Fibroblast of peridontal ligament (primary cell): ENCODE measurements around the gene ATXN1.

Source experiments
- DNase-seq: peaks from one replicate; pipeline ENCODE4 v3.0.0-alpha.2; 2010; ENCODE audit errors: extremely low read depth

The ATXN1 gene

DNA sequence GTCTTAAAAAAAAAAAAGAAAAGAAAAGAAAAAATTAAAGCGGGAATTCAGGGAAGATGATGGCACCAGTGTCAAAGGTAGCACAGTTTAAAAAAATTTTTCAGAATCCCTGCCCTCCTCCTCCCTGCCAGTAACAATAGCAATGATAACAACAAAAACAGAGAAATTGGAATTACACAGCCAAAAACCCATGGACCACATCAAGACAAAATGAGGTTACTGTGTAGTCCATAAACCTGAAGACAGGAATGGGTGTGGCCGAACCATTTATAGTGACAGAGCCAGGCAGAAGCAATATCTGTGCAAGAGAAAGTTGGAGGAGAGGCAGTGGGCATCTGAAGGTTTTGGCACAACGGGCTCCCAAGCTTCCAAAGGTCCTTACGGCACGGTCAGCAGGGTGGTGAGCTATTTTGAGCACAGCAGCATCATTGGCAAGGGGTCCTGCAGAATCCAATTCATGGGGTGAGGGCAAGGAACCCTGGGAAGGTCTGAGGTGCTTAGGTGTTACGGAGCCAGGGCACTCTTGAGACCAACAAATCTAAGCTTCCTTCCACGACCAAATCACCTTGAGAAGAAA is 320.5 kb downstream of the ATXN1 start:
- no peak for DNase-seq

DNA sequence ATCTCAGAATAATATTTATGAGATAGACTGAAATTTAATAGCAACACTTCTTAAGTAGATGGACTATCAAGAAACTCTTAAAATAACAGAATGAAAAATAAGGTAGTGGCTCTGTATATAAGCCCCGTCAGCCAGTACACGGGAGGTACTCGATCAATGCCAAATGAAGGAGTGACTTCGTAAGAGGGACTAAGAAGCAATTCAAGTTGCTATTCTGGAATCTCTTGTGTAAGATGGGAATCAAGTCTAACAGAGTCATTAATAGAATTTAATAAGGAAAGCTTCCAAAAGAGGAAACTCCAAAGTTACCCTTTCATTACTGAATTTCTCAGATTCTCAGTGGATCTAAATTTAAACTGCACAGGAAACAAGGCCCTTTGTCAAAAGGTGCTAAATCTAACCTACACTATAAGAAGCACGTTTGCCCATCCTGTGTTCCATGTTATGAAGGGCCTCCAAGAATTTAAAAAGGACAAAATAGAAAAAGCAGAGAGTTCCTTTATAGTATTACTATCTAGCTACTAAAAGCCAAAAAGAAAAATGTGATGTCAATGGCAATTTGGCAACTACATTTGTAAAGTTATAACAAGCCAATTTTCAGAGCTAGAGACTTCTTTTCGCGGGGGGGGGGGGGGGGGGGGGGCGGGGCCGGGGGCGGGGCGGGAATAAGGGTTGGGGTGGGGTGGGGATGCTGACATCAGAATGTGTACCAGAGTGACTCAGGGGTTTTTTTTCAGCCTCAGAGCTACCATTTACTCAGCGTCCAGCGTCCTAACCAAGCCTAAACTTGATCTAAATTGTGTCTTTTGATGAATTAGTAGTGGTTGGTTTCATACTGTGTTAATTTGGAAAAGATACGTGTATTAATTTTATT is 322.3 kb downstream of the ATXN1 start:
- DNase-seq: peak; percentile 73

DNA sequence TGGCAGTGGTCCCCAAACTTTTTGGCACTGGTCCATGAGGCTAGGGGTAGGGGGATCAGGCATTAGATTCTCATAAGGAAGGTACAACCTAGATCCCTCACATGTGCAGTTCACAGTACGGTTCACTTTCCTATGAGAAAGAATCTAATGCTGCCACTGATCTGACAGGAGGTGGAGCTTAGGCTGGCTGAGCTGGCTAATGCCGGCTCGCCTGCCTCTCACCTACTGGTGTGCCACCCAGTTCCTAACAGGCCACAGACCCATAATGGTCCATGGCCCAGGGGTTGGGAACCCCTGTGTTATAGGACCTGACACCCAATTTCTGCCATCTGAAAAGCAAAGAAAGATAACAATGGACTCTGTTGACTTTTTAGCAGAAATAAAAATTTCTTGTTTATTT is 323.3 kb downstream of the ATXN1 start:
- no peak for DNase-seq

DNA sequence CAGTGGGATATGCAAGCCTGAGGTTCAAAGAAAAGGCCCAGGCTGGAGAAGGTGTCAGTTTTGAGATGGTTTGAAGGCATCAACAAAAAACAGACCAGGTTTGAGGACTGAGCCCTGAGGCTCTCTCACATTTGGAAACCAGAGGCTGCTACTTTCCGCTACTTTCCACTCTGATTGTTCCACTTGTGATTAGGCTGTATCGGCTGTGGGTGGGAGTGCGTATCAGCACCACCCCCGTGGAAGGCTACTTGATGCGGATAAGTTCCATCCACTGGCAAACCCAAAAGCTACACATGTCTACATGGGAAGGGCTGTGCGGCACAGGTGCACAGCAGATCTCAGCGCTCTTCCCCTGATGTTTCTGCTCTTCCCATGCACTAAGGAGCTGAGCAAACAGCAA is 324.2 kb downstream of the ATXN1 start:
- no peak for DNase-seq

DNA sequence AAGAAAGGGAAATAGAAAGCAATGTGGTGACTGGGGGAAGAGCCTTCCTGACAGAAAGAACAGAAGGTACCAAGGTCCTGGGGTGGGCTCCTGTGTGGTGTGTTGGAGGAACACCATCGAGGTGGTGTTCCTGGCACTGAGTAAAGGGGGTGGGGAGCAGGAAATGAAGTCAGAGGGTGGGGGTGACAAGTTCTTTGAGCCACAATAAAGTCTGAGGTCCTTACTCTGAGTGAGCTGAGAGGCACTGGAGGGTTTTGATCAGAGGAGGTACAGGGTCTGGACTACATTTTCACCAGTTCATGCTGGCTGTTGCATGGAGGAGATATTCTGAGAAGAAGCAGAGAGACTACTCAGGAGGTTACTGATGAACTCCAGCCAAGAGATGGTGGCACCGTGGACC is 324.7 kb downstream of the ATXN1 start:
- no peak for DNase-seq

DNA sequence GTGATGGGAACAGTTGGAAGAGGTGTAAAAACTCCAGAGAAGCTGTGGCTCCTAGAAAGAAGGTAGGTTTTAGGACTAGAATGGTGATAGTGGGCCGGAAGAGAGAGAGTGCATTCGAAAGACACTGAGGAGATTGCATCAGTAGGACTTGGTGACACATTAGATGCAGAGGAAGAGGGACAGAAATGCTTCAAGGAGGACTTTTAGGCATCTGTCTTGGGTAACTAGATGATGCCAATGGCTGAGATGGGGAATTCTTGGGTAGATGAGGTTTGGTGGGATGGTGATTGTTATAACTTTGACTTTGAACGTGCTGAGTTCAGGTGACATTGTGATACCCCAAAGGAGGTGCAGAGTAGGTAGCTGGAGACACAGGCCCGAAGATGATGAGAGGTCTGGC is 326.4 kb downstream of the ATXN1 start:
- DNase-seq: no peak

DNA sequence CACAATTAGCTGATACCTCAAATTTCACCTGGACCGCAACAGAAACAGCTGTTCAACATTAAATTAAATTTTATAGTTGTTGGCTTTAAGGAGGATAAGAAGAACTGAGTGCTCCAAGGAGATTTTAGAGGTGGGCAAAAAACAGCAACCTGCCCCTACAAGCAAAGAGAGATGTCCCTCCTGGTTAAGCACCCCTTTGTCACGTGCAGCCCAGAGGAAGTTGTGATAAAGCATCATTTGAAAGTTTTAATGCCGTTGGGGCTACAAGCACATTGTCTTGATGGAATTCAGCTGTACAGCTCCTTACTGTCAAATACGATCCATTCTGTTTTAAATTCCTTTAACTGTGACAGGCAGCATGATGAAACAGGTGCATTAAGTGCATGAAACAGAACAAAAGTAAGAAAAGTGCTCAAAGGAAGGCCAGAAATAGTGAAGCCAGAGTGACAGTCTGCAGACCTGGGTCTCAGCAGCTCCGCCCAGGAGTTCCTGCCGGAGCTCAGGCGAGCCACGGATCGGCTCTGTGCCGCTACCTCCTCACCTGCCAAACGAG is 327.8 kb downstream of the ATXN1 start:
- DNase-seq: no peak

DNA sequence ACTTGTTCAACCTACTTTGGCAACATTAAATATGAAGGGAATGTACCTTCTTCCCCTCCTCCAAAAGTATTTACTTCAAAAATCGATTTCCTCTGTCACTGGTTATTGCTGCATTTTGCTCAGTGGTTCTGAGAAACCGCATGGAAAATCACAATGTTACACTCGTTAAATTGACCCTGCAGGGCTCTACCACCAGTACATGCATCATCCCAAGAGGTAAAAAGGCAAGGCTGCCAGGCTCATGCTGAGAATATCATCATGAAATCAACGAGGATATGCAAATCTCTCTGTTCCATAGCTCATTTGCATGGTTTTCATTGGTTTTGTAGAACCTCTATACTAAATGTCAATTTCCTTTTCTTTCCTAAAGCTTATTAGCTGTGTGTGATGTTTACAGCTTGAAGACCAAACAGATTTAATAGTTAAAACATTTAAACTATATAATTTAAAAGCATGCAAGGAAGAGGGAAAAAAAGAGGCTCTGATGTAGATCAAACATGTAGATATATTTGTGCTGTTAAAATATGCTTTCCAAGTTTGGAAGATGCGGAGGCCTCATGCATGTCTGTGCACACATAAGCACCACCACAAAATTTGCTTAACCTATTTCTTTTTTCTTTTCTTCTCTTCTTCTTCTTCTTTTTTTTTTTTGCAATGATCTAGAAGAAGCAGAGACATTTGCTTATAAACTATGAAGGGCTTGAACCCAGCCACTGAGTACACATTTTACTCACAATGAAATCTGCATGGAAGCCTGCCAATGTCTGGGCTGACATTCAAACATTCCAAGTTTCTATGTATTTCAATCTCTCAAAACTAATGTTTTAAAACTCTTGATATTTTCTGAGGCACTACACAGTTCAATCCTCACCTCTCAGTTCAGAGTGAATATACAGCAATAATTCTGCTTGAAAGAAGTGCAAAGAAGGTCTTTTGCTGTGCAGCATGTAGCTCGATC is 328.9 kb downstream of the ATXN1 start:
- DNase-seq: peak; percentile 94

DNA sequence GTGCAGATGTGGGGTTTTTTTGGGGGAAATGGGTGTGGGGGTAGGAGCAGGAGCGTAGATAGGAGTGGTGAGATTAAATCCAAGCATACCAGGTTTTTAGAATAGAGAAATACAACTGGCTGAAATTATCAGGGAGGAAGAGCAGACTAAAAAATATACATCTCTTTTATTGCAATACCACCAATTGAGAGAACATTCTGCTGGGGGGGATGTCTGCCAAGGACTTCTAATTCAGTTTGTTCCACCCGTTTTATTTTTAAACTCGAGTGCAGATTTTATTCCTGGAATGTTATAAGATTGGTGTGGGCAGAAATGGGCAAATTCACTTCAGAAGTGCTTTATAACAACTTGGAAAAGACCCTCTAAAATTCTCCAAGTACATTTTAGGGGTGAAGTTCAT is 330.2 kb downstream of the ATXN1 start:
- DNase-seq: no peak

DNA sequence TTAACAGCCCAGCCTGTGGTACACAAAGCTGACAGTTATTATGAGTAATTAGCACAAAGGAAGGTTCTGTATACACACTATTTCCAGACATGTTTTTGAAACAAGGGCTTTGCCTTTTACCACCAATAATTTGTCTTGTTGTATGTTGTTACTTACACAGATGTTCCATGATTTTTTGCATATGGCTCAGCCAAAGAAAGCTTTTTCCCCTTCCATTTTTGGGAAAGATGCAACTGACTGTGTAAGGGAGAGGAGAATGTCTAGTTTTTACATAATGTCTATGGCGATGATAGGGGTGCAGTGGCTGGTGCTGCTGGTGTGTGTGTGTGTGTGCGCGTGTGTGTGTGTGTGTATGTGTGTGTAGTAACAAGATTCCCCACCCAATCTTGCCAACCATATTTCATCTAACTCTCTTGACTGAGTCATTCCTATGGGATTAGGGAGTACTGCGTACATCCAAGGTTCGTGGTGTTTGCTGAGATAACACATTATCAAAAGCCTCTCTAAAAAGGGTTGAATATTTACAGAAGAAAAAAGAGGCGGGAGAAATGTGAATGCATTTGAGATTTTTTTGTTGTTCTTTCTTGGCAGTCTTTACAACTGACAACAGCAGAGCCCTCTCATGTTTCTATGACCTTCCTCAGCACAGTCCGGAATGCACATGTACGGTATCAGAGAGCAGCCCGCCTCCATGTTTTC is 330.7 kb downstream of the ATXN1 start:
- peak; percentile 42 for DNase-seq

DNA sequence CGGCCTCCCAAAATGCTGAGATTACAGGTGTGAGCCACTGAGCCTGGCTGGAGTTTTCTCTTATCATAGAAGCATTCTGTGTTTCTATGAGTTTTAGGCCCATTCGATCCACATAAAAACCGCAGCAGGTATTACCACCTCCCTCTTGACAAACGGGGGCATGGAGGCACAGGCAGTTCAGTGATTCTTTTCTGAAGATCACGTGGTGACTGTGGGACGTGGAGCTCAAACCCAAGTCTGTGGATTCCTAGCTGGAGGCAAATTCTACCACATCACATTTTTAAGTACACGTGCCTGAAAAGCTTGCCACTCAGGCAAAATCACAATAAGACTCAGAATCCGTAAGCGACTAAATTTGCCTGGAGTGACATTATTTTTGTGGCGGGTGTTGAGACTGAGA is 331.6 kb downstream of the ATXN1 start:
- no peak for DNase-seq

DNA sequence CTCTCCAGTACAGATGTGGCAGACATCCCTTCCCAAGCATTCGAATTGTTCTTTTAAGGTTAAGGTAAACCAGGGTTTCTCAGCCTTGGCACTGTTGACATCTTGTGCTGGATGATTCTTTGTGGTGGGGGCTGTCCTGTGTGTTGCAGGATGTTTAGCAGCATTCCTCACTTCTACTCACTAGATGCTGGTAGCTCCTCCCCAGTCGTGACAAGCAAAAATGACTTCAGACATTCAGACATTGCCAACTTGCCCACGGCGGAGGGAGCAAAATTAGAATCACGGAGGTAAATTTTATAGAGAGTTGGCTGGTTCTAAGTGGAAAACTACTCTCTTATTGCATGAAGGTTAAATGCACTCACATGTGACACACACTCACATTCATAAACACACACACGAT is 334.1 kb downstream of the ATXN1 start:
- DNase-seq: no peak

DNA sequence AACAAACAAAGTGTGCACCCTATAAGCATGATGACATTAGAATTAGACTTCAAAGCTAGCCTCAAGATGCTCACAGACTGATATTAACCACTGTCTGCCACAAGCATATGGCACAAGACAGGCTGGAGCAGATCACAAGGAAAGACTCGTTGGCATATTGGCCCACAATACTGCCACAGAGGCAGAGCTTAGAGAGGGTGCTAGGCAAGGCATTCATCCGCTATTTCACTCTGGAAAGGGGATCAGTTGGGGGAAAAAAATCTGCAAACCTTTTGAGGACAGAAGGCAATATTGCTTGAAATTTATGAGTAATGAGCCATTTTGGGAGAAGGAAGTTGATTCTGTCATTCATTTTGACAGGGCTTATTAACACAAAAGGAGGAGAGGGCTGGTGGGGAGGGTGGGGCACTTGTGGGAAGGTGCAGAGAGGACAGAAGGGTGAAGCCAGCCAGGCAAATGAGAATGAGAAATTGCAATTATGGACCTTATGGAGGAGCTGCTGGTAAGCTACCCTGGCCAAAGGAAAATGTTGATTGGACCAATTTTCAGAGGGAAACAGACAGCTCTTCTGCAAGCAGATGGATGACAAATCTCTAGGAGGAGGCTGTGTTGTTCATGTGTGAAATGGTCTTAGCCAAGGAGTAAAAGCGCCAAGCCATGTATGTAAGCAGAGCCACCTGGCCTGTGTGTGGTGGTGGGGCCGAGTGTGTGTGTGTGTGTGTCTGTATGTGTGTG is 335.2 kb downstream of the ATXN1 start:
- DNase-seq: no peak

DNA sequence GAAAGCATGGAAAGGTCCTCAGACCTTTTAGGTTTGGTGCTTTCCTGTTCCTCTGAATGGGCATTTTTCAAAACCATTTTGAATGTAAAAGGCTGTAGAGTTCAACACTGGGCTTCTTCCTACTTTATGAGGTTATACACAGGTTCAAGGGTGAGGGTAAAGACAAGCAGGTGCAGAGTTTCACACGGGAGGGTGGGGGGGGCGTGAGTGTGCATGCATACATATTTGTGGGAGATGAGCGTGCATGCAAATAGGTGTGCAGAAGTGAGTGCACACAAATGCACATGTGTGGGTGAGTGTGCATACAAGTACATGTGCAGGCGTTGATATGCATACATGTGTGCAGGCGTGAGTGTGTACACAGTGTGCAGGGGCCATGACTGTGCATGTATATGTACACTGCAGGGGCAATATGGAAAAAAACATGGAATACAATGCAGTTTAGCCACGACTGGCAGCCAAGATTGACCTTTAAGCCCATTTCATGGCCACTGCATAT is 339.7 kb downstream of the ATXN1 start:
- DNase-seq: no peak

DNA sequence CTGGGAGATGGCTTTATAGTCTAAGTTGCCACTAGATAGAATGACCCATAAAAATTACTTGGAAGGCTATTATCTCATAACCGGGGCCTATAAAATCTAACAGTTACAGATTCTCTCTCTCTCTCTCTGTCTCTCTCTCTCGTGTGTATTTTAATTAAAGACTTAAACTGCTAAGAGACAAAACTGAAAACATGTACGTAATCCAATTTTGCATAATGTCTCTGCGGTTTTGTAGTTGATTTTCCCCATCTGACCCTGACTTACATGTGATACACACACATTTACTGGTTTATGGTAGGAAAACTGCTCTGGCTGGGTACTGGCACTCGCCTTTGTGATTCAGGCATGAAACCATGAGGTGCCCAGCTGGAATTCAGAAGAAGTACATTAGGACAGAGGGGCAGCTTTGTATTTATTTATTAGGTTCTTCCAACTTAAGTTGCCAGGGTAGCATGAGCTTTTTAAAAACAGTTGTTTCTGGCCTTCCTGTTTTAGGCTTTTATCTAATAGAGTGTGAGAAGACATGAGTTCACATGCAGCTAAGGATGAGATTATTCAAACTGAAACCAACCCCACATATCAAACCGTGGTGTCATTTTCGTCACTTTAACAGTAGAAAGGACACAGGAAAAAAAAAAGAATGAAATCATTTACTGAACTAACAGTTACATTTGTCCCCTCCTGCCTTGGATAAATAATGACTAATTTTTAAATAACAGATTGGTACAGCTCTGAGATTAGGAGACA is 340.4 kb downstream of the ATXN1 start:
- peak; percentile 94 for DNase-seq

DNA sequence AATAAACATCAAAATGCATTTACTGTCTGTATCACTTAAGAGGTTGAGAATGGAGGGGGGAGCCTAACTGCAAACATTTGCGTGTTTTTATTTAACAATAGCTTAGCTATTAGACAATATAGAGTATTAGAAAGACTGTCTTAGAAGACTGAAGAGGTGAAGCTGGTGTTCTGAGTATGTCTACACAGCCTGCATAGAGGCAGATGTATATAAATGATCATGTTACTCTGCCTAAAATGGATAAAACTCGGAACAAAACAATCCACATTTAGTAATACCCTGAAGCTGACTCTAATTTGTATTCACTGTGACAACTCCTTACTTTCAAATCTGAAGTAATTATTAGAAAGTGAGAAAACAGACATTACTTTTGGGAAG is 340.9 kb downstream of the ATXN1 start:
- no peak for DNase-seq

DNA sequence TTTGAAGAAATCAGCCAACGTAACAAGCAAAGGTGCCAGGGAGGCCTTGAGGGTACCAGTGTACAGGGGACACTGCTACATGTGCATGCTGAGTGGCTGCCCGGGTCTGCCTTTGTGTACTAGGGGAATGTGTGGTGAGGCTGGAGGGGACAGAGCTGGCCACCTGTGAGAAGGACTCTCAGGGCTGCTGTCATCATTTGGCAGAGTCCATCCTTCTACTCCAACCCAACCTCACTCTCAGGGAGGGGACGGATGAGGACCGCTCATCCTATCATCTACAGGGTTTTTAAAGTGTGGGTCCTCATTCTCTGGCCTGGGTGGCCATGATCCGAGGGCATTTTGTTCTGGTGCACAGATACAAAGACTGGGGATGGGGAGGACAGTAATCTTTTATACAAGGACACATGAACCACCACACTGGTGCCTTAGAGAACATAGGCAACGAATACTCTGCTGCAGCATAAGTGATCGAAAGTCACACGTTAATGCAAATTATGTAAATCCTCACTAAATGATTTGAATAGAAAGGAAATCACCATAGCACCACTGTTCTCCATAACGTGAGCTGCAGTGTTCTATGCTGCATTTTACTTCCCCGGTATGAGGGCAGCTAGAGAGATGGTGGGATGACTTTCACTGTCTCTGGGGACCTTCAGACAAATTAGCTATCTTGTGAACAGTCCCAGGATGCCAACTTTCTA is 341.5 kb downstream of the ATXN1 start:
- DNase-seq: no peak

DNA sequence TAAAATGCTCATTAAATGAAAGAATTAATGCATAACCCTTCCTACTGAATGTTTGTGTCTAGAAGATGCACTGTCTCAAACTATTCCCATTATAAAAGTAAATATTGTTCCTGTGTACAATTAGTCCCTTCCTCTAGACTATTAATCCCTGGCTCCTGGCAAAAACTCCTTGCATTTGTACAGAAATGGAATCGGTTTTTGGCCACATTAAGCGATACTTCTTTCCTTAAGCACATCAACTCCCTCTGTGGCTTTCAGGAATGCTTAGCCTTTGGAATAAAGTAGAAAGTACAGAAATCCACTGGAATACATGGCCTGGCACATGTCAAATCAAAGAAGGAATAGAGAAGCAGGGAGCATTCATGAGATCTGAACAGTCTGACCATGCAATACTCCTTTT is 343.1 kb downstream of the ATXN1 start:
- DNase-seq: peak; percentile 25

DNA sequence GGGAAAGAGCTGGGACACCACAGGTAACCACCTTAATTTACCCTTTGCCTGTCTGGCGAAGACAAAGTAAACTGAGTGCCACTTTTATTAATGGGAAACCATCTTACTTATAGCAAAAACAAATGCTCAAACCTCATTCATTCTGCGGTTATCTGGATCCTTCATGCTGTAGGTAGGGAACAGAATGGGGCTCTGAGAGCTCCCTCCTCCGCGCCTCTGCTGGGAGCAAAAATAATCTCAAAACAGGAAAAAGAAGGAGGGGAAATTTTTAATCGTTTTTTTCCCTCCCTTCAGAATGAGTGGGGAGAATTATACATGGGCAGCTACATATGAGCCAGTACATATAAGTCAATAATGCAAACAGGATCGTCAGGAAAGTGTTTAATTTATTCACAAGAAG is 345.6 kb downstream of the ATXN1 start:
- DNase-seq: no peak
